Activated naive CD8-positive, alpha-beta T cell treated with anti-CD3 and anti-CD28 coated beads for 36 hours (primary cell): ENCODE results near the gene SHC1. TPM values are rescaled to one million over a fixed set of nuclear protein-coding genes. Genes with fewer than 3 reads are reported as not detected.
"Not testable (repeated sequence)": the region's sequence is repeated elsewhere in the genome, so short reads cannot be mapped to it uniquely, and the experiment has no call there.

Experiments
- DNase-seq: peaks from one replicate; pipeline ENCODE4 v3.0.0; 2021
- H3K27ac Mint-ChIP-seq: one replicate; pipeline ENCODE4 v1.8.0; 2022; ENCODE audit warnings: mild to moderate bottlenecking, moderate library complexity, mixed read lengths
- H3K27me3 Mint-ChIP-seq: one replicate; pipeline ENCODE4 v1.8.0; 2022; ENCODE audit warnings: mild to moderate bottlenecking, mixed read lengths
- H3K36me3 Mint-ChIP-seq: one replicate; pipeline ENCODE4 v1.8.0; 2021; ENCODE audit warnings: mild to moderate bottlenecking, mixed read lengths
- H3K4me1 Mint-ChIP-seq: one replicate; pipeline ENCODE4 v1.8.0; 2021; ENCODE audit warnings: mixed read lengths
- H3K4me3 Mint-ChIP-seq: one replicate; pipeline ENCODE4 v1.8.0; 2022; ENCODE audit warnings: mild to moderate bottlenecking, moderate library complexity, mixed read lengths
- H3K9me3 Mint-ChIP-seq: one replicate; pipeline ENCODE4 v1.8.0; 2022; ENCODE audit warnings: mixed read lengths
- total RNA-seq, 2 experiments: library from RNA; stranded (reverse); gene quantifications; one replicate each; pipeline ENCODE4 v1.2.3, GENCODE V29; 2021

Gene SHC1
- total RNA-seq, 2 experiments from 2014 or later, result 34.7 to 38.4 TPM

DNA sequence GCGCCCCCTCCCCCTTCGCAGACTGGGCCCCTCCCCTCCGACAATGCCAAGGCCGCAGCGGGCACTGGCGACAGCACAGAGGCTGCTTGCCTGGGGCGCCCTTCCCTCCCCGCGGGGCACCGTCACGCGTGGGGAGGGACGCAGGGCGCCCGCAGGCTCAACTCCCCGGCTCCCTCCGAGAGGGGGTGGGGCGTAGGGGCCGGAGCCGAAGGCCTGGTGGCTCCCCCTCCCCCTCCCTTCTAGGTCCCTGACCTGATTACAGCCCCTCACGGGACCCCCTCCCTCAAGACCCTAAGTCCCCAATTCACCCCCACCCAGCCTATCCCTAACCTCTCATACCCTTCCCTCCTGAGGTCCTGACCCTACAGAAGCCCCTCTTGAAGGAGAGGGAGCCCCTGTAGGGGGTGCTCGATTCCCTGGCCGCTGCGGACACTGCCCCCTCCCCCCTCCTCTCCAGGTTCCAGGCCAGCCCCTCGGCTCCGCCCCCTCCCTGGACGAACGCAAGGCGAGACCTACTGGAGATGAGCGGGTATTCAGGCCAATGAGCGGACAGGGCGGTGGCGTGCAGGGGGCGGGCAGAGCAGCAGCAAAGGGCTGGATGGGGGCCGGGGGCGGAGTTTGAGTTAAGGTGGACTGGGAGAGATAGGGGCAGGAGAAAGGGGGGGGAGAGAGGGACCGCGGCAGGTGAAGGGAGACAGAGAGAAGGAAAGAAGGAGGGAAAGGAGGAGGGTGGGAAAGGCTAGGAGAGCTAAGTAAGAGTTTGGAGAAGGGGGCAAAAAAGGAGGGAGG lies 31.3 kb upstream of the SHC1 start:
- Mint-ChIP-seq H3K4me1 (peaks cover 56% of the 10 kb centered on the region), H3K27ac (peak overlapping the region; percentile 92), H3K9me3 (no peaks in the 10 kb centered on the region), H3K36me3 (peaks cover 6% of the 10 kb centered on the region), H3K27me3 (peaks cover 12% of the 10 kb centered on the region), H3K4me3 (peak overlapping the region; percentile 92)
- DNase-seq, result peak; percentile 98

DNA sequence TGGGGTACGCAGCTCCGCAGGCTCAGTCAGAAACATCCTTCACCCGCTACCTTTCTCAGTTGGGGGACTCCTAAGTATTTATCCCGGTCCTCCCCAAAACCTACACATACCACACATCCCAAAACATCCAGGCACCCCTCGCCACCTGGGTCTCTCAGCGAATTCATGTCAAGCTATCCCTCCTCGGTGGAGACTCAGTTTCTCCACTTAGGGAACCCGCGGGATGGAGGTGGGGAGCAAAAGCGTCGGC lies 30.8 kb upstream of the SHC1 start:
- Mint-ChIP-seq H3K27me3 (peaks cover 15% of the 10 kb centered on the region), H3K4me3 (peak overlapping the region; percentile 74), H3K27ac (peak overlapping the region; percentile 76), H3K36me3 (peaks cover 5% of the 10 kb centered on the region), H3K9me3 (no peaks in the 10 kb centered on the region), H3K4me1 (peaks cover 51% of the 10 kb centered on the region)
- DNase-seq, result no peak

DNA sequence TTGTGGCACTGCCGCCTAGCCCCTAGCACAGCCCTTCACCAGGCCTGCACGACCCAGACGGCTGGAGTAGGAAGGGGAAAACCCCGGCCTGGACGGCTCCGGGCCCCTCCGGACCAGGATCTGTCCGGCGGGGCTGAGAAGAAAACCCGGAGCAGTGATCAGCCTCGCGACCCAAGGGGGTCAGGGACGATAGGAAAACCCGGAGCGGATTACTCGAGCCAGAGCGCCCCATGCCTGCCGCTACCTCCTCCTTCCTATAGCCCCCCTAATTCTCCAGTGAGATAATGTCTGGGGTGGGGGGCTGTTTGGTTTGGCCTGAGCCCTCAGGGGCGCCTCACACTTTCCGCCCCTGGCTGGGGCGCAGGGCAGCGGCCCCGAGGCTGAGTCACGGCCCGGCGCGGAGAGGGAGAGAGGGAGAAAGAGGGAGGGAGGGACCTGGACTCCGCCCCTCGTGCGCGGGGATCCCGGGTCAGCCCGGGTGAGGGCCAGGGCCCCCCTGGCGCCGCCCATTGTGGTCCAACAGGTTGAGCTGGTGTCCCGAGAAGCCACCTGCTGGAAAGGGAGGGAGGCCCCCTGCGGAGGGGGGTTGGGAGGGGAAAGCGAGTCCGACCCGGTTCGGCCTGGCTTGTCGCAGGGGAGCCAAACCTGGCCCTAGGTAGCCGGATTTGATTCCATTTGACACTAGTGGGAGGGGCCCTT lies 30.3 kb upstream of the SHC1 start:
- no peaks in the 10 kb centered on the region for H3K9me3 Mint-ChIP-seq
- peaks cover 3% of the 10 kb centered on the region for H3K36me3 Mint-ChIP-seq
- H3K4me1 Mint-ChIP-seq, result peaks cover 46% of the 10 kb centered on the region
- H3K4me3 Mint-ChIP-seq, result peak overlapping the region; percentile 74
- peak; percentile 91 for DNase-seq
- H3K27ac Mint-ChIP-seq, result peak overlapping the region; percentile 85
- peaks cover 20% of the 10 kb centered on the region for H3K27me3 Mint-ChIP-seq

DNA sequence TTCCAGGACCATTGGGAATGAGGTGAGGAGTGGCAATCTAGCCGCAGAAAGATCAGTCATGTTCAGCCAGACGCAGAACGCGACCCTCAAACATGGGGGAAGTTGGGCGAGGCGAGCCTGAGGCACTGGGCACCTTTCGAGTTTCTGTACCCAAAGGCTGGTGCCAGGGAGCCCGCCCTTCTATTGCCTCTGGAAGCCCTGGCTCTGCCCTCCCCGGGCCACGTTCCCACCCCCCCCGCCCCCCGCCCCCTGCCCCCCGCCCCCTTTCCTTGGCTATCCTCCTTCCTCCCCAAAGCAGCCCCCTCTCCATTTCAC lies 29.8 kb upstream of the SHC1 start:
- H3K9me3 Mint-ChIP-seq, result no peaks in the 10 kb centered on the region
- H3K4me1 Mint-ChIP-seq, result peaks cover 41% of the 10 kb centered on the region
- peak overlapping the region; percentile 76 for H3K4me3 Mint-ChIP-seq
- no peak for DNase-seq
- H3K36me3 Mint-ChIP-seq, result peaks cover 3% of the 10 kb centered on the region
- peak overlapping the region; percentile 91 for H3K27ac Mint-ChIP-seq
- peaks cover 22% of the 10 kb centered on the region for H3K27me3 Mint-ChIP-seq

DNA sequence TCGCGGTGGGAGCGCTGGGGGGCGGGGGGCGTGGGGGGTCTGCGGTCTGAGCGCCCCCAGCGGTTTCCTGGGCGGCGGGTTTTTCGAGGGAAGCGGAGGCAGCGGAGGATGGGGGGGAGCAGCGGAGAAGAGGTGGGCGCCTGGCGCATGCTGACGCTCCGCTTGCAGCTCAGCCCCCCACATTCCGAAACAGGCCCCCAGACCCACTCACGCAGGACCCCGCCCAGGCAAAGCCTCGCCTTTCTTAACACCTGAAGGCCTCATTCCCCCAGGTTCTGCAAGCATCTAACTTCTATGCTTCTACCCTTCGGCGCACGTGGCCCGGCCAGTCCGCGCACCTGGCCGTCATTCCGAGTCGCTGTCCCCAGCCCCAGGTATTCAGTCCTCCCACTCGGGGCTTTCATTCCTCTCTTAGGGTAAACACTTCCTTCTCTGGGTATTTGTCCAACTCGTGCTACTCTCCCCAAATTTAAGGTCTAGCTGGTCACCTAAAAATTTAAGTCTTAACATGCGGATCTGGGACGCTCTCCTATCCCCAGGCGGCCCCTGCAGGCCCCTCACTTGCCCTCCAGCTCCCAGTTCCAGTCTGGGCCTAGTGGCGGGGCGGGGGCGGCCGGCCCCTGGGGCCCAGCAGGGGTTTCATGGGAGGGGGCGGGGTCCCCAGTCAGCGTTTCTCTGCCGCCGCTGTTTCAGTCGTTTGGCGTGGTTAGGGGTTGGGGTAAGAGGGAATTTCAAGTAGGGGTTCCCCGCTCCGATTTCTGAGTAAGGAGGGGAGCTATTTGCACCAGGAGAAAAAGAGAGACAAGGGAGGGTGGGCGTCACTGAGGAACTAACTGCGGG lies 29.2 kb upstream of the SHC1 start:
- peaks cover 3% of the 10 kb centered on the region for H3K36me3 Mint-ChIP-seq
- H3K4me3 Mint-ChIP-seq, result peak overlapping the region; percentile 76
- peak; percentile 77 for DNase-seq
- peaks cover 22% of the 10 kb centered on the region for H3K27me3 Mint-ChIP-seq
- H3K9me3 Mint-ChIP-seq, result no peaks in the 10 kb centered on the region
- H3K4me1 Mint-ChIP-seq, result peaks cover 38% of the 10 kb centered on the region
- peak overlapping the region; percentile 91 for H3K27ac Mint-ChIP-seq

DNA sequence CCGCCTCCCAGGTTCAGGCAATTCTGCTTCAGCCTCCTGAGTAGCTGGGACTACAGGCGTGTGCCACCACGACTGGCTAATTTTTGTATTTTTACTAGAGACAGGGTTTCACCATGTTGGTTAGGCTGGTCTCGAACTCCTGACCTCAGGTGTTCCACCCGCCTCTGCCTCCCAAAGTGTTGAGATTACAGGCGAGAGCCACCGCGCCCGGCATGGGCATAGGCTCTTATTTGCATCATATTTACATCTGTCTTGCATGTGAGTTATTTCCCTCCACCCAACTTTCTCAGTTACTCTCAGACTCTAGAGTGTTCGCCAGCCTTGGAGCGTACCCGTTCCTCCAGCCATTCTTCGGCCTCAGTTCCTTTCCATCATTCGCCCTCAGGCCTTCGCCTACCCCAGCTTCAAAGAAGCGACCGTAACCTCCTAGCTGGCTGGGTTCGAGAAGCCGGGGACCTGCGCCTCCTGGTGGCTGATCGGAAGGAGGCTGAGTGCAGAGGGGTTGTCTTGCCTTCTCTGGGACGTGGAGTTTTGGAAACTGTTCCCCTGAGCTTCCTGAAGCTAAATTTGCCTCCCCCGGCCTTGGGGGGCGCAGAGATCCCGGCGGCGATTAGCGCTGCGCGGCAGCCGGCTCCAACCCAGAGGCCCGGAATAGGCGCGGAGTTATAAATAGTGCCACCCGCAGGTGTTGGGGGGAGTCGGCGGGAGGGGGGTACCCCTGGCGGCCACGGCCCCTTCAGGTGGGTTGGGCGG lies 28.4 kb upstream of the SHC1 start:
- Mint-ChIP-seq H3K4me1 (peaks cover 39% of the 10 kb centered on the region), H3K4me3 (peak overlapping the region; percentile 76), H3K36me3 (peaks cover 3% of the 10 kb centered on the region), H3K27ac (peak overlapping the region; percentile 90), H3K27me3 (peaks cover 22% of the 10 kb centered on the region), H3K9me3 (no peaks in the 10 kb centered on the region)
- DNase-seq, result peak; percentile 83

DNA sequence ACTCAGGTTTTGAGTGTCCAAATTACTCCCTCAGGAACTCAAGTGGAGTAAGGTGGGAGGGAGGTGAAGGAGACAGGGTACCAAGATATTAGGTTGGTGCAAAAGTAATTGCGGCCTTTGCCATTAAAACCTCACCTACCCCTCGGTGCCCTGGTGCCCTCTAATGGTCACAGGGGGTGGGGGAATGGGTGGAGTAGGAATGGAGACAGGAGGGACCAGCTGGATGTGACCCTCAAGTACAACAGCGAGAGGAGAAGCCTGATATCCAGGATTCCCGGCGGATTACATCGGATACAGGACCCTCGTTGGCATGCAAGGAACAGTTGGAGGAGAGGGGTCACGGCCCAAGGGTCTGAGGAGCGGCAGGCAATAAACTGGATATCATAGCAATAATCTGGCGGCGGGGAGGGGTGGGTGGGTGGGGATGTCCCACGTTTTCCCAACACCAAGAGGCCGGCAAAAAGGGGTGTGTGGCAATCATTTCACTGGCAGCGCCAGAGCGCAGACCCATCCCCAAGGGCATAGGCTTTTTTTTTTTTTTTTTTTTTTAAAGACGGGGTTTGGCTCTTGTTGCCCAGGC lies 27.7 kb upstream of the SHC1 start:
- Mint-ChIP-seq H3K4me3 (peak overlapping the region; percentile 76), H3K27me3 (peaks cover 20% of the 10 kb centered on the region), H3K27ac (peak overlapping the region; percentile 56), H3K36me3 (no peaks in the 10 kb centered on the region), H3K9me3 (no peaks in the 10 kb centered on the region), H3K4me1 (peaks cover 36% of the 10 kb centered on the region)
- no peak for DNase-seq

DNA sequence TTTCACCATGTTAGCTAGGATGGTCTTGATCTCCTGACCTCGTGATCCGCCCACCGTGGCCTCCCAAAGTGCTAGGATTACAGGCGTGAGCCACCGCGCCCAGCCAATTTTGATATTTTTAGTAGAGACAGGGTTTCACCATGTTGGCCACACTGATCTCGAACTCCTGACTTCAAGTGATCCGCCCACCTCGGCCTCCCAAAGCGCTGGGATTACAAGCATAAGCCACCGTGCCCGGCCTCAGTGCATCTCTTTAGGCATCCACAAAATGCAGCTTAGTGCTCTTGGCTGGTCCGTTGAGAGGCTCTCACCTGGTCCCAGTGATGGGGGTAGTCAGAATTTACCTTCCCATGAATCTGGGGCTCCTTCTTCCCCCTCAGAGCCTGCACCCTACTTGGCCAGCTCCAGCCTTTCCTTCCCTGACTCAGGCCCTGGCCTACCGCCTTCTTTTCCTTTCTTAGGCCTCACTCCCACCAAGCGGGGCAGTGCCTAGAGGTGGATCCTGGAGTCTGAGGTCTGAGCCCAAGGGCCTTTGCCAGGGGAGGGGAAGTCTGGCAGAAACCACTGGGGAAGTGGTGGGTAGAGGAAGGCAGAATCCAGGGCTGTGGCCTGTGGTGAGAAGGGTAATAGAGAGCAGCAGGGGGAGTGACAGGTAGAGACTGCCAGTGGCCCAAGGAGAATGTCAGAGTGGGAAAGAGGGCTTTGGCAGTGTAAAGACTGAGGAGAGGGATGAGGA lies 26.6 kb upstream of the SHC1 start:
- Mint-ChIP-seq H3K36me3 (peaks cover 3% of the 10 kb centered on the region), H3K27me3 (peaks cover 20% of the 10 kb centered on the region), H3K4me3 (no peak overlapping the region), H3K27ac (no peak overlapping the region), H3K4me1 (peaks cover 42% of the 10 kb centered on the region), H3K9me3 (no peaks in the 10 kb centered on the region)
- no peak for DNase-seq

DNA sequence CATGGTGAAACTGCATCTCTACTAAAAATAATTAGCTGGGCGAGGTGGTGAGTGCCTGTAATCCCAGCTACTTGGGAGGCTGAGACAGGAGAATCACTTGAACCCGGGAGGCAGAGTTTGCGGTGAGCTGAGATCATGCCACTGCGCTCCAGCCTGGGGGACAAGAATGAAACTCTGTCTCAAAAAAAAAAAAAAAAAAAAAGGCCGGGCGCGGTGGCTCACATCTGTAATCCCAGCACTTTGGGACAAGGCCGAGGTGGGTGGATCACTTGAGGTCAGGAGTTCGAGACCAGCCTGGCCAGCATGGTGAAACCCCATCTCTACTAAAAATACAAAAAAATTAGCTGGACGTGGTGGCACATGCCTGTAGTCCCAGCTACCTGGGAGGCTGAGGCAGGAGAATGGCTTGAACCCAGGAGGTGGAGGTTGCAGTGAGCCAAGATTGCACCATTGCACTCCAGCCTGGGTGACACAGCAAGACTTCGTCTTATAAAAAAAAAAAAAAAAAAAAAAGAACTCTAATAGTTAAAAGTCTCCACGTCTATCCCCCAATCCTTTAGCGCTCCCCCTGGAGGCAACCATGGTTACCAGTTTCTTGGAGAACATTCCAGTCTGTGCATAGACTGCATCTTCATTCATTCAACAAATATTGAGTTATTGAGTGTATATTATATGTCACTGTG lies 24.9 kb upstream of the SHC1 start:
- not testable (repeated sequence) for H3K36me3 Mint-ChIP-seq, H3K9me3 Mint-ChIP-seq, DNase-seq, H3K27ac Mint-ChIP-seq, H3K4me3 Mint-ChIP-seq
- Mint-ChIP-seq H3K27me3 (peaks cover 20% of the 10 kb centered on the region), H3K4me1 (peaks cover 39% of the 10 kb centered on the region)

DNA sequence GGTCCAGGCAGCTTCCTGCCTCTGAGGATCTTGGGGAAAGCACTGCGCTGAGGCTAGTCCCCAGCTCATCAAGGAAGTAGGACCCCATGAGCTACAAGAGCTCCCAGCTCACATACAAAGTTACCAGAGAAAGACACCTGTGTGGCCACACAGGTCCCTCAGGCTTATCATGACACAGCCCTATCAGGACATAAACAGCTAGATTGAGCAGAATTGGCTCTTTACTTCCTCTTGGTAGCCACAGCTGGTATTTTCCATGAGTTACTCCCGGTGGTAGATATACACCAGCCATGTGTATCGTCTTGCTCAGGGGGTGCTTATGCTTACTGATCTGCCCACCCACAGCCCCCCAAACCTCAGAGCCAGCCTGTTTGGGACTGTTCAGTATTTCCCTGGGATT lies 24.0 kb upstream of the SHC1 start:
- H3K9me3 Mint-ChIP-seq, result no peaks in the 10 kb centered on the region
- H3K27ac Mint-ChIP-seq, result no peak overlapping the region
- H3K36me3 Mint-ChIP-seq, result peaks cover 5% of the 10 kb centered on the region
- no peak for DNase-seq
- peaks cover 20% of the 10 kb centered on the region for H3K27me3 Mint-ChIP-seq
- H3K4me1 Mint-ChIP-seq, result peaks cover 33% of the 10 kb centered on the region
- no peak overlapping the region for H3K4me3 Mint-ChIP-seq

DNA sequence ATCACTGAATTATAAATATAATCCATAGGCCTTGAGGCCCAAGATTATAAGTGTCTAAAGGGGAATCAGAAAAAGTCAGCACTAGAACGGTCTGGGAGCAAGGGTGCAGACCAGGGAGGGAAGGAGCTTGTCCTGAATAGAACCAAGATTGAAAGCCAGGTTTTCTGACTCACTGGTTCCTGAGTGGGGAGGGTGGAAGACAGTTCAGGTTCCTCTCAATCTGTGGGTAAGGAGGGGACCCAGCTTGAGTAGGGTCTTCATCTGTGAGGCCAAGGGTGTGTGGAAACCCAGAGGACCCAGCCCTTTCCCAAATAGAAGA lies 23.7 kb upstream of the SHC1 start:
- Mint-ChIP-seq H3K4me3 (no peak overlapping the region), H3K4me1 (peaks cover 34% of the 10 kb centered on the region), H3K9me3 (no peaks in the 10 kb centered on the region), H3K36me3 (peaks cover 5% of the 10 kb centered on the region), H3K27me3 (peaks cover 20% of the 10 kb centered on the region), H3K27ac (no peak overlapping the region)
- no peak for DNase-seq

DNA sequence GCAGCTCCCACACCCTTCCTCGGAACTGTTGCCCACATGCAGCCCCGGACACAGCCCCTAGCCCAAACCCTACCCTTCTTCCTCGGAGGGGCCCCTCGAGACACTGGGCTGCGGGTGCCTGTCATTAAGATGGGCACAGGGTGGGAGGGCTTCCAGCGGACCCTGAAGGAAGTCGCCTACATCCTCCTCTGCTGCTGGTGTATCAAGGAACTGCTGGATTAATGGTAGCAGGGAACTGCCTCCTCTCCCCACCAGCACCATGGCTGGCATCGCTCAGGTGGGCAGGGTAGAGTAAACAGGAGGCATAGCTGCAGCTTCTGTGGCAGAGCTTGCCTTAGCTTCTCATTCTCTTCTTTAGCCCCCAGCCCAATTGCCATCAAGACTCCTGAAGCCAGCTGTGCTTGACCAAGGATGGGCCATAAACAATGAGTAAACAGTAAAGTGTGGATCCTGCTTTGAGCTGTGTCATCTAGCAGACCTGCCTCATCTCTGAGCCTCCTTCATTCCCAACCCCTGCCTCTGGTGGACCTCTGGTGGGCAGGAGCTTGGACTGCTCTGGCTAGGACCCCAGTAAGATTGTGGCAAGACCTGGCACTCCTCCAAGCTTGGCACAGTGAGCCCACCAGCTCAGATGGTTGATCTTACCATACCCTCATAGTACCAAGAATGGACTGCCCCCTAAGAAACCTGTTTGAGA lies 23.2 kb upstream of the SHC1 start, which contains the start of gene LENEP:
TSS of gene LENEP (plus strand) at position 15 of the 697 bp plus-strand sequence. CDS start at position 37, 22 bp downstream.
- Mint-ChIP-seq H3K27me3 (peaks cover 20% of the 10 kb centered on the region), H3K36me3 (peaks cover 9% of the 10 kb centered on the region), H3K27ac (no peak within 1 kb of the TSS), H3K4me1 (peaks cover 33% of the 10 kb centered on the region), H3K4me3 (no peak within 1 kb of the TSS), H3K9me3 (no peaks in the 10 kb centered on the region)
- DNase-seq, result no peak
